SHP77 treated with DMSO at 0.1 percent for 48 hours (cell line): ENCODE data around the gene B4GAT1.
A peak's percentile ranks its signal among the peaks of the same experiment; 100 is the strongest.
"Not testable (repeated sequence)": the region's sequence is repeated elsewhere in the genome, so short reads cannot be mapped to it uniquely, and the experiment has no call there.

Experiments used
- DNase-seq: peaks from one replicate; lab custom pipeline; 2025; lab: John Stamatoyannopoulos, UW

Gene B4GAT1

GRCh38 chr11:66363187-66363601 lies 15.8 kb upstream of the B4GAT1 start:
- DNase-seq, result no peak

- no peak for DNase-seq
Measured at GRCh38 chr11:66362481-66363147, 15.2 kb upstream of the B4GAT1 start.

- no peak for DNase-seq
Measured at GRCh38 chr11:66361502-66361941, 14.1 kb upstream of the B4GAT1 start.

DNA sequence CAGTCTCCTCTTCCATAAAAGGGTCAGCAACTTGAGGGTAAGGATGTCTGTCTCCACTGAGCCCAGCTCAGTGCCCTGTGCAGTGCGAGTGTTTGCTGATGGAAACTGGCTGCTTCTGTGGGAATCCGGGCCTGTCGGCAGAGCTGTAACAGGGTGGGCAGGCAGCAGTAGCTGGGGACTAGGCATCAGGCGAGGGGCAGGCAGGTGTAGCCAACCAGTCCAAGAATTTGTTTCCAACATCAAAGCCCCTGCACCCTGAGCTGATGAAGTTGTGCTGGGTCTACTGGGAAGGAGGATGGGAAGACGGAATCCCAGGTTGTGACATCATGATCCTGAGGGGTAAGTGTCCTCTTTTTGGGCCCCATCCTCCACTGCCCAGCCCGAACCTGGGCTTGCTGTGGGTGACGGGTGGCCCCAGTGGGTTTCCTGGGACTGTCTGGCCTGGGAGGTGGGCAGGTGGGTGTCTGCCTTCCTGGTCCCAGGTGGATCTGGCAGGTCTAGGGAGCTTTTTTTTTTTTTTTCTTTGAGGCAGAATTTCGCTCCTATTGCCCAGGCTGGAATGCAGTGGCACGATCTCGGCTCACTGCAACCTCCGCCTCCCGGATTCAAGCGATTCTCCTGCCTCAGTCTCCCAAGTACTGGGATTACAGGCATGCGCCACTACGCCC lies 13.1 kb upstream of the B4GAT1 start:
- no peak for DNase-seq

DNA sequence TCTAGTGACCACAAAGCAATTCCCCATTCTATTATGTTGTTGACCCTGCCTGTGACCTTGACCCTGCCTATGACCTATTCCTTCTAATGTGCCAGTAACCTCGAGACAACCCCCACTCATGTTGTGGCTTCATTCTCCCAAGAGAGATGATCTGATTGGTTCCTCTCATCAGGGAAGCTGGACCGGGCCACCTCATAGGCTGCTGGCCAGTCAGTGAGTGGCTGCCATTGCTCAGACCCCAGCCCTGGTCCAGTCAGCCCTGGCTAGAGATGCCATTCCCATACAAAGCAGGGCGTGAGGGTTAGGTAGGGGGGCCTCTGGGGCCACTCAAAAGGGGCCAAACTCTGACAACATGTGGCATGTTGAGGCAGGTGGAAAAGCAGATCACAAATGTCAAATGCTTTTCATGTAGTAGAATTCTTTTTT lies 12.2 kb upstream of the B4GAT1 start:
- no peak for DNase-seq

DNA sequence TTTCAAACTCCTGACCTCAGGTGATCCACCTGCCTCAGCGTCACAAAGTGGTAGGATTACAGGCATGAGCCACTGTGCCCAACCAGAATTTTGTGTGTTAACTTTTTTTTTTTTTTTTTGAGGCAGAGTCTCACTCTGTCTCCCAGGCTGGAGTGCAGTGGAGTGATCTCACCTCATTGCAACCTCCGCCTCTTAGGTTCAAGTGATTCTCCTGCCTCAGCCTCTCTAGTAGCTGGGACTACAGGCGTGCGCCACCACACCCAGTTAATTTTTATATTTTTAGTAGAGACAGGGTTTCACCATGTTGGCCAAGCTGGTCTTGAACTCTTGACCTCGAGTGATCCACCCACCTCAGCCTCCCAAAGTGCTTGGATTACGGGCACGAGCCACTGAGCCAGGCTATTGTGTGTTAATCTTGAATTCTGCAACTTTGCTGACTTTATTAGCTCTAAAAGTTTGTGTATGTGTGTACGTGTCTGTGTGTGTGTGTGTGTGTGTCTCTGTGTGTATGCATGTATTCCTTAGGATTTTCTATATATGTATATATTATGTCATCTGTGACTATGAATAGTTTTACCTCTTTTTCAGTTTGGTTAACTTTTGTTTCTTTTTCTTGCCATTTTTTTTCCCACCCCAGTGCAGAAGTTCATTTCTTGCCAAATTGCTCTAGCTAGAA lies 3.3 kb upstream of the B4GAT1 start:
- not testable (repeated sequence) for DNase-seq

- no peak for DNase-seq
Measured at GRCh38 chr11:66349084-66349386, 1.6 kb upstream of the B4GAT1 start.

DNA sequence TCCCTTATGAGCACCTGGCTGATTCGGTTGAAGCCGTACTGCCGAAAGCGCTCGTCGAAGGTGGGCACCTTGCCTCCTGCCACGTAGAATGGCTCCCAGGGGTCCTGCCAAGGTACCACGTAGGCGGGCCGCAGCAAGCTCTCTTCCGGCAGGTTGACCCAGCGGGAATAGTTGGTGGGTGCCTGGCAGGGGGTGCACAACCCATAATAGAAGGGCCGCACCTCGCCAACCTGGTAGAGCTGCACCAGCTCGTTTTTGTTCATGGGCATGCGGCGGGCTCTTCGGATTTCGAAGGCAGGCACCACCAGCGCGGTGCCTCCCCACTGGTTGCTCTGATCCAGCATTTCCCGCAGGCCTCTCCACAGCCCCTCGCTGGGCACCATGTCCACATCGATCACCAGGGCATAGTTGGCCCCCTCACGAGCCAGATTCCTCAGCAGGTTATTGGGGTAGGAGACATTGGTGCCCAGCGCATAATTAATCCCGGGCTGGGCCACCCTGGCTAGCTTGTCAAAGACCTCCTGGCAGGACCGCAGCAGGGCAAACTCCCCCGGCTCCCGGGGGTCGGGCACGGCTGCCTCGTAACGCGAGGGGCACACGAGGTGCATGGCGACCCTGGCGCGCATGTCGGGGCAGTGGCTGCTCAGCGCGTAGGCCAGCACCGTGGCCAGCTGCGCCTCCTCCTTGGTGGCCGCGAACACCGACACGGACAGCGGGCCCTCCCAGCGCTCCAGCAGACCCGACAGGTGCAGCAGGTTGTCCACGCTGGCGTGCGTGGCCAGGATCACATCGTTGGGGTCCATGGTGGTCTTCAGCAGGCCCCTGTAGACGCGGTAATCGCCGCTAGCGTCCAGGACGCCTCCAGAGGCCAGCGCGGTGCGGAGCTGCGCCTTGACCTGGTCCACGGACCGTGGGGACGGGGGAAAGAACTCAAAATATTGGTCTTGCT lies 679 bp downstream of the B4GAT1 start:
- DNase-seq, result no peak

- DNase-seq, result no peak
Measured at GRCh38 chr11:66345316-66345649, 2.1 kb downstream of the B4GAT1 start.

- DNase-seq, result peak; percentile 95
Measured at GRCh38 chr11:66344550-66345315, 2.7 kb downstream of the B4GAT1 start, which contains the start of gene BRMS1. Gene BRMS1, minus strand, starts transcription at chr11:66345104. Its CDS starts 2,870 bp downstream, at chr11:66342234.

GRCh38 chr11:66343176-66343575 lies 4.3 kb downstream of the B4GAT1 start:
- no peak for DNase-seq

GRCh38 chr11:66341502-66342126 lies 5.8 kb downstream of the B4GAT1 start:
- no peak for DNase-seq

DNA sequence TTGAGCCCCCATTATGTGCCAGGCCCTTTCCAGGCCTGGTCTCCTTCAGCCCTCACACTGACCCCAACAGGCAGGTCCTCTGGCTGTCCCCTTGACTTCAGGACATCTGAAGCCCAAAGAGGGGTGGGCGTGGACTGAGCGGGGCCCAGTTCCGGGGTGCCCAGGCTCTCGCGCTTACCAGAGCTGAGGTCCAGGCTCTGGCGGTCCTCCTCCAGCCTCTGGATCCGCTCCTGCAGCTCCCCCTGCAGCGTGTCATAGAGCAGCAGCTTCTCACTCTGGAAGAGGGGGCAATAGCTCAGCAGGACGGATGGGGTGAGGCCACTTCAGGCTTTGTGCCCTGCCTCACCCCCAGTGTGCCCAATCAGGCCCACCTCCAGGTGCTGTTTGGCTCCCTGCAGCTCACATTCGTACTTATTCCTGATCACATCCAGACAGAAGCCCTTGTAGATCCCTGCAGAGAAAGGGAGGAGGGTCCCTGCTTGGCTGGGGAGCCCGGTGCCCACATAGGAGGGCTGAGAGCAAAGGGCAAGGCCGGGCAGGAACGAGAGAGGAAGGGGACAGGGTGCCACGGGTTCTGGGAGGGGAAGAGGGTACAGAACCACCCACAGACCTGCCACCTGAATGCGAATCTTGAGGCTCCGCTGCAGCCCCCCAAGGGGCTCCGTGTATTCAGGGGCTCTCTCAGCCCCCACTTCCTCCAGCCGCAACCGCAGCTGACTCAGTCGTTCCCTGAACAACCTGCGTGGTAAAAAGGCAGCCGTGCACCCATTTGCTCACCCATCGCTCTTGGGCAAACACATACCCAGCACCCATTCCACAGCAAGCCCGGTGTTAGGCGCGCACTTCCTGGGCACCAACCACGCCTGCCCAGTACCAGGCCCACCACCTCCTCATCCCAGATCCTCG lies 6.6 kb downstream of the B4GAT1 start:
- DNase-seq, result no peak

DNA sequence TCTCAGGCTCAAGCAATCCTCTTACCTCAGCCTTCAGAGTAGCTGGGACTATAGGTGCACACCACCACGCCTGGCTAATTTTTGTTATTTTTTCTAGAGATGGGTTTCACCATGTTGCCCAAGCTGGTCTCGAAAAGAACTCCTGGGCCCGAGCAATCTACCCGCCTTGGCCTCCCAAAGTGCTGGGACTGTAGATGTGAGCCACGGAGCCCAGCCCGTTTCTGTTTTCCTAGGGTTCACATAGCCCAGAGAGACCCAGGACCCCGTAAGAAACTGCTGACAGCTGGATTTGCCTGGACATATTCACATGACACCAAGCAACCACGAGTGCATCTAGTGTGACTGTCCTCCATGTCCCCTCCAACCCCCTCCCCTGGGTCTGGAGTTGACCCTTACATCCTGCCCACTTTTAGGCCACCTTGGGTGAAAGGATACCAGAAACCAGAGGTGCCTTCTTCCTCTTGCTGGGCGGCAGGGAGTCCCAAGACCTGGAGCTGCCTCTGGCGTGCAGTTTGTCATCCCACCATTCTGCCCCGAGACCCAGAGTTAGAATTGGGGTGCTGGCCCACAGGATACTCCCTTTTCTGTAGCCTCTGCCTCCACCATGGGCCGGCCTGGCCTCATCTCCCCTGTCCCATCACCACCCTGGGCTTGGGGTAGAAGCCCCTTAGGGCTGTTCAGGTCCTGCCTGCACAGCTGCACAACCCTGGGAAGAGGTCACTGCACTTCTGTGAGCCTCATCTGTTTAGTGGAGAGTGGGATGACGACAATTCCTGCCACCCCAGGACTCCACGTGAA lies 7.5 kb downstream of the B4GAT1 start:
- DNase-seq, result no peak

- DNase-seq, result no peak
Measured at GRCh38 chr11:66339162-66339675, 8.2 kb downstream of the B4GAT1 start.

DNA sequence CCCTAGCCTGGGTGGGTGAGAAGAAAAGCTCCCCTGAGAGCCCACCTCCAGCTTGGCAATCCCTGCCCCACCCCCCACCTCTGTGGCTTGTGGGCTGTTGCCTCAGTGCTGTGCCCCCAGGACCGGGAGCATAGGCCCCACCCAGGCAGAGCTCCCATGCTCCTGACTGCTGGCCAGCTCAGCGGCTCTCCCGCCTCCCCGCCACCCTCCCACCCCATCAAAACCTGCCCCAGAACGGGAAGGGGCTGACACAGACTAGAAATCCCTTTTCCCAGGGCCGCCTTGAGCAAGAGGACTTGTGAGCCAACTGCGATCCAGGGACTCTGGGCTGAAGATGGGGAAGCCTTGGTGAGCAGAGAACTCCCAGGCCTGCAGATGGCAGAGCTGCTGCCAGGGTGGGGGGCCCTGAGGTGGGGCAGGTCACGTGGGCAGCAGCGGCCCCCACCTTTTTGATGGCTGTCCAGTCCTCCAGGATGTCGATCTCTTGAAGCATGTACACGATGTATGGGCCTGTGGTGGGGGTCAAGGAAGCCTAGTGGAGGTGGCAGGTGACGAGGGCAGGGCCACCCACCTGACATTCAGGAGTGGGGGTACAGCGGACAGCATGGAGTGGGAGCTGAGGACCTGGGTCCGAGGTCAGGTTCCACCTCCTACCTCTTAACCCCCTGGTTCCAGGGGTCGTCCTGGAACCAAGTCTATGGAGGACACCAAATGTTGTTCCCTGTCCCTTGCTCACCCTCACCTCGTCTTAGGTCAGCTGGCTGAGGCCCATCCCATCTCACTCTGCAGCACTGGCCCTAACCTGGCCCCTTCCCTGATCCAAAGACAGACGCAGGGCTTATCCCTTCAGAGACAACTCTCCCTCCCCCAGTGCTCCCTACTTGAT lies 8.9 kb downstream of the B4GAT1 start:
- no peak for DNase-seq

- no peak for DNase-seq
Measured at GRCh38 chr11:66337103-66337899, 10.1 kb downstream of the B4GAT1 start.
